ENCODE data around the gene PHF1.

DNA sequence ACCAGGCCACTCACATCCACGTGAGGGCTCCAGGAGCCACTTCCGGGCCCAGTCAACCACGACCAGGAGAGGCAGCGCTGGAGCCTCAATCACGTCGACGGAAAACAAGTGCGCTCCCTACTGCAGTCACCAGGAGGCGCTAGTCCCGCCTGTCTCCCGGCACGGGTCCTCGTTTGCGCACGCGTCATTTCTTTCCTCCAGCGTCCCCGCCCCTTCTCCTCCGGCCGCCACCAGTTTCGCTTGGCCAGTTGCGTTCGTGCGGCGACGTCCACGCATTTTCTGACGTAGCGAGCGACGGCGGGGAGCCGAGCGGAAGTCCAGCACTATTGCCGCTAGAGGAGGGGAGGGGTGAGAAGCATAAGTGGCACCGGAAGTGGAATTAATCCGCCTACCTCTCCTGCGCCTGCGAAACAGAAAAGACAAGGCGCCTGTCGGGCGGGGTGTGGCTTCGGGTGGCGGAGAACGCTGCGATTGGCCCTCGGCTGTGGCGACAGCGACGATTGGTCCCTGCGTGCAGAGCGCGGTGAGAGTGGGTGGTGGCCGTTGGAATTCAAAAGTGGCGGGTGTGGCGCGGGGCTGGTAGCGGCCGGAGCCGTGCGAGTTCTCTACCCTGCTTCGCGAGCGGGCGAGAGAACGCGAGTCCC is 19.4 kb upstream of the PHF1 start, which contains the start of gene KIFC1:
- TF ChIP-seq EZH2phosphoT487 (IDR thresholded peaks at IDR 0.05; ENCODE audit: insufficient read depth, low read depth): no peak
- TF ChIP-seq EZH2 (IDR thresholded peaks at IDR 0.05; ENCODE audit: insufficient read depth, poor library complexity, severe bottlenecking): no peak
